HG03378 (cell line): ENCODE results near the gene CLEC18B.
A peak's percentile ranks its signal among the peaks of the same experiment; 100 is the strongest.
"Not testable (repeated sequence)": the region's sequence is repeated elsewhere in the genome, so short reads cannot be mapped to it uniquely, and the experiment has no call there.

ENCODE experiments used
- ATAC-seq: cut with Tn5 transposase; IDR thresholded peaks from one replicate; pipeline ENCODE4 v1.9.1; 2021; ENCODE audit warnings: mild to moderate bottlenecking, moderate library complexity; ENCODE audit not compliant: unreplicated experiment

The CLEC18B gene

DNA sequence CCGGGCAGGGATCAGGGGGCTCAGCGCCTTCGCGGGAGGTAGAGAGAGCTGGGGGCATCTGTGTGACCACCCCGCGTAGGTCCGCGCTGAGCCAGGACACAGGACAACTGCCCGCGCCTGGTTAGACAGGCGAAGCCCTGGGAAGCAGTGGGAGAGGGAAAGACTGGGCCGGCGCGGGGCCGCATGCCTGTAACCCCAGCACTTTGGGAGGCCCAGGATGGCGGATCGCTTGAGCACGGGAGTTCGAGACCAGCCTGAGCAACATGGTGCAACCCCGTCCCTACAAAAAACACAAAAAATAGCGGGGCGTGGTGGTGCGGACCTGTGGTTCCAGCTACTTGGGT, 13.9 kb downstream of the CLEC18B start:
- ATAC-seq = not testable (repeated sequence)

- ATAC-seq = not testable (repeated sequence)
Measured at GRCh38 chr16:74406600-74407361, 14.5 kb downstream of the CLEC18B start.

GRCh38 chr16:74404148-74404933, 16.9 kb downstream of the CLEC18B start:
- ATAC-seq = not testable (repeated sequence)

GRCh38 chr16:74400238-74400637, 21.0 kb downstream of the CLEC18B start:
- ATAC-seq = not testable (repeated sequence)

DNA sequence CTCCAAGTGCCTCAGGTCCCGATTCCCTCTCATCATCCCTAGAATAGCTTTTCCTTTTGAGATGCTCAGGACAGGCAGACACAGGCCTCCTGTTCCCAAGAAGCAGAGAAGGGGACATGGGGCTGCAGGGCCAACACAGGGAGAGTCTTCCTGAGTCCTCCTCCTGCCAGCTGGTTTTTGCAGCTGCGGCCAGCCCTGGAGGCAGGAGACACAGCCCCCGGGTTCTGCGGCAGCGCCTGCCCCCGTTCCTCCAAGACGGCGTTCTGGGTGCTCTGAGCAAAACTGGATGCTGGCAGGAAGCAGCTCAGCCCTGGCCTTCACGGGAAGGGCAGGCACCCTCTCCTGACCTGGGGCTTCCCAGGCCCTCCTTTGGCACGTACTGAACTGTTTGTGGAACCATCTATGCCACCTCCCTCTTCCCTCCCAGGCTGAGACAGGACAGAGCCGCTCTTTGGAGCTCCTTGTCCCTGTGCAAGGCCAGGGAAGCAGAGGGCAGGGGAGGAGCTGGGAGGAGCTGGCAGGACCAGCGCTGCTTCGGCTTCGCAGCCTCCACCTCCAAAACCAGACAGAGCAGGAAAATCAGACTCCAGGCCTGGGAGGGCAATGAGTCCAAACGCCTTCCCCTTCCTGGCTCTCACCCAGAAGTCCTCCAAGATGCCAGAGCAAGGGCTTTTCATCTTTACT, 22.9 kb downstream of the CLEC18B start:
- not testable (repeated sequence) for ATAC-seq

DNA sequence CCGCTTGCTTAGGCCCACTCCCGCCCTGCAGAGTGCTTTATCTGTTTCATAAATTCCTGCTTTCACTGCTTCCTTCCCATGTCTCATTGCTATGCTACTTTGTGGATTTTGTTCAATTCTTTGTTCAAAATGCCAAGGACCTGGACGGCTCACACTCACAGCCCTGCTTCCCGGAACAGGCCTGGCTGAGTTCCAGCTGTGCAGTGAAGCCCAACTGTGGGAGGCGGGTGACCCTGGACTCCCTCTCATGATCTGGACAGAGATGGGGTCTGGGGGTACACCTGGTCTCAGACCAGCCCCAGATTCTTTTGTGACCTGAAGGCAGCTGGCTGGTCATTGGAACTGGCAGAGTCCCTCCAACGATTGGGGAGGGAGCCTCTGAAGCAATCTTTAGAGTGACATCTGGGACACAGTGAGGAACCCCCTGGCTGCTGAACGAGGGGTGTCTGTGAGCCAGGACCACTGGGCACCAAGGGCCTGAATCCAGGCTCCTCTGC, 24.7 kb downstream of the CLEC18B start:
- not testable (repeated sequence) for ATAC-seq

DNA sequence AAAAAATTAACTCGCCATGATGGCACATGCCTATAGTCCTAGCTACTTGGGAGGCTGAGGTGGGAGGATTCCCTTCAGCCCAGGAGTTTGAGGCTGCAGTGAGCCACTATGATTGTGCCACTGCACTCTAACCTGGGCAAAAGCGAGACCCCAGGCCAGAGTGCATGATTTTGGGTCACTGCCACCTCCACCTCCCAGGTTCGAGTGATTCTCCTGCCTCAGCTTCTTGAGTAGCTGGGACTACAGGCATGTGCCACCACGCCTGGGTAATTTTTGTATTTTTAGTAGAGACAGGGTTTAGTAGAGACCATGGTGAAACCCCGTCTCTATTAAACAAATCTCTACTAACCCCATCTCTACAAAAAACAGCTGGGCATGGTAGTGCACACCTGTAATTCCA, 26.7 kb downstream of the CLEC18B start:
- not testable (repeated sequence) for ATAC-seq

- not testable (repeated sequence) for ATAC-seq
Measured at GRCh38 chr16:74394131-74394530, 27.1 kb downstream of the CLEC18B start.

DNA sequence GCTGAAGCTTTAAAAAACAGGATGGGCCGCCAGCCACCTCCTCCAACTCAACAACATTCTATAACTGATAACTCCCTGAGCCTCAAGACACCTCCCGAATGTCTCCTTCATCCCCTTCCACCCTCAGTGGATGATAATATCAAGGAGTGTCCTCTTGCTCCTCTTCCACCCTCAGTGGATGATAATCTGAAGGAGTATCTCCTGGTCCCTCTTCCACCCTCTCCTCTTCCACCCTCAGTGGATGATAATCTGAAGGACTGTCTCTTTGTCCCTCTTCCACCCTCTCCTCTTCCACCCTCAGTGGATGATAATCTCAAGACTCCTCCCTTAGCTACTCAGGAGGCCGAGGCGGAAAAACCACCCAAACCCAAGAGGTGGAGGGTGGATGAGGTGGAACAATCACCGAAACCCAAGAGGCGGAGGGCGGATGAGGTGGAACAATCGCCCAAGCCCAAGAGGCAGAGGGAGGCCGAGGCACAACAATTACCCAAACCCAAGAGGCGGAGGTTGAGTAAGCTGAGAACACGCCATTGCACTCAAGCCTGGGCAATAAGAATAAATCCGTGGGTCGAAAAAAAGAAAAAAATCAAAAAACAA, 29.7 kb downstream of the CLEC18B start:
- not testable (repeated sequence) for ATAC-seq

- not testable (repeated sequence) for ATAC-seq
Measured at GRCh38 chr16:74382339-74383034, 38.8 kb downstream of the CLEC18B start.

- not testable (repeated sequence) for ATAC-seq
Measured at GRCh38 chr16:74373847-74374184, 47.5 kb downstream of the CLEC18B start.

GRCh38 chr16:74372953-74373846, 48.1 kb downstream of the CLEC18B start:
- no peak for ATAC-seq

DNA sequence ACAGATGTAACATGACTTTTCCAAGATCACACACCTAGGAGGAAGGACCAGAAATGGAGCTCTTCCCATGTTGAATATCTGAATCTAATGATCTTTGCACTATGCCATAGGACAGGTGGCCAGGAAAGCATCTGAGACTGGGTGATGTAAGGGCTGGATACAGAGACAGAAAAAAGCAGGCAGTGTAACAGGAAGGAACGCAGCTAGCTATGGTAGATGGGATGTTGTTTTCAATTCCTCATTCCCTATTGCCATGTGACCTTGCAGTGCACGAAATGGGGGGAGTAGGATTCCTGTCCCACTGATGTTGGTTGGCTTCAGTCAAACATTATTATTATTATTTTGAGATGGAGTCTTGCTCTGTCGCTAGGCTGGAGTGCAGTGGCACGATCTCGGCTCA, 48.9 kb downstream of the CLEC18B start:
- ATAC-seq = no peak

DNA sequence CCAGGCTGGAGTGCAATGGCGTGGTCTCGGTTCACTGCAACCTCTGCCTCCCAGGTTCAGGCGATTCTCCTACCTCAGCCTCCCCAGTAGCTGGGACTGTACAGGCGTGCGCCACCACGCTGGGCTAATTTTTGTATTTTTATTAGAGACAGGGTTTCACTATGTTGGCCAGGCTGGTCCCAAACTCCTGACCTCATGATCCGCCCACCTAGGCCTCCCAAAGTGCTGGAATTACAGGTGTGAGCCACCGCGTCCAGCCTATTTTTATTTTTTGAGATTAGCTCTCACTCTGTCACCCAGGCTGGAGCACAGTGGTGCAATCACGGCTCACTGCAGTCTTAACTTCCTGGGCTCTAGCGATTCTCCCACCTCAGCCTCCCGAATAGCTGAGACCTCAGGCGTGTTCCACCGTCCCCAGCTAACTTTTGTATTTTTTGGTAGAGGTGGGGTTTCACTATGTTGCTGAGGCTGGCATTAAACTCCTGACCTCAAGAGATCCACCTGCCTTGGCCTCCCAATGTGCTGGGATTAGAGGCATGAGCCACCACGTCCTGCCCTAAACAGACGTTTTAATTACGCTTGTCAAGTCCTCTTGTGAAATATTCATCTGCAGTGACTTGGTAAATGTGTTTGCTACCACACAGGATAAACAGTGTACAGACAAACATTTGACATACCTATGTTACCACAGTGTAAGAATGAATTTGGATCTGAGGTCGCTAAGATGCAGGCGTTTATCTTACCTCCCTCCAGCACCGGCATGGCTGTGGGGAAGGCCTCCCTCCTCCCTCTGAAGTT, 50.7 kb downstream of the CLEC18B start:
- ATAC-seq = not testable (repeated sequence)

- peak; percentile 86 for ATAC-seq
Measured at GRCh38 chr16:74368002-74368911, 53.0 kb downstream of the CLEC18B start.

GRCh38 chr16:74367469-74368001, 53.7 kb downstream of the CLEC18B start:
- ATAC-seq = peak; percentile 44
